RPMI7951 (cell line): ENCODE measurements around the gene POLR2H. TPM values are rescaled to one million over a fixed set of nuclear protein-coding genes. Genes with fewer than 3 reads are reported as not detected.

Source experiments
- DNase-seq: peaks from one replicate; pipeline ENCODE4 v3.0.0-alpha.2; 2012; ENCODE audit warnings: low read depth
- total RNA-seq: library from RNA; depleted of rRNA; stranded (reverse); fragments of >200 nt; shearing (Covaris generic); gene quantifications from 2 replicates; pipeline ENCODE4 v1.2.3, GENCODE V29; 2014; rRNA removed

Gene POLR2H
- total RNA-seq = 146 and 181 TPM in 2 replicates

- DNase-seq = peak; percentile 64
Measured at GRCh38 chr3:184361532-184361931, at the start of gene POLR2H, which contains the start of gene CLCN2. Gene POLR2H (plus strand): TSS chr3:184361710. CDS start chr3:184363493, 1,783 bp downstream. Gene CLCN2 (minus strand): TSS chr3:184361605. CDS start chr3:184361479, 126 bp downstream.

- DNase-seq = peak; percentile 93
Measured at GRCh38 chr3:184314363-184314699, 47.2 kb upstream of the POLR2H start, which contains the start of gene EIF4G1. Gene EIF4G1 (plus strand): TSS chr3:184314606. CDS start chr3:184315797, 1,191 bp downstream.

GRCh38 chr3:184314700-184315542 lies 46.6 kb upstream of the POLR2H start:
- DNase-seq = peak; percentile 77

- DNase-seq = no peak
Measured at GRCh38 chr3:184315543-184315867, 46.0 kb upstream of the POLR2H start.

GRCh38 chr3:184315871-184316661 lies 45.4 kb upstream of the POLR2H start:
- peak; percentile 28 for DNase-seq

- no peak for DNase-seq
Measured at GRCh38 chr3:184316792-184317191, 44.7 kb upstream of the POLR2H start.

- DNase-seq = no peak
Measured at GRCh38 chr3:184317201-184317600, 44.3 kb upstream of the POLR2H start.

GRCh38 chr3:184320104-184320445 lies 41.4 kb upstream of the POLR2H start:
- peak; percentile 97 for DNase-seq

- DNase-seq = no peak
Measured at GRCh38 chr3:184321666-184322065, 39.8 kb upstream of the POLR2H start.

- no peak for DNase-seq
Measured at GRCh38 chr3:184322731-184323487, 38.6 kb upstream of the POLR2H start.

GRCh38 chr3:184323696-184324095 lies 37.8 kb upstream of the POLR2H start:
- DNase-seq = no peak

- DNase-seq = no peak
Measured at GRCh38 chr3:184325269-184325668, 36.2 kb upstream of the POLR2H start.

- no peak for DNase-seq
Measured at GRCh38 chr3:184325715-184326369, 35.7 kb upstream of the POLR2H start.

- no peak for DNase-seq
Measured at GRCh38 chr3:184327171-184327570, 34.3 kb upstream of the POLR2H start.

- no peak for DNase-seq
Measured at GRCh38 chr3:184328516-184328915, 33.0 kb upstream of the POLR2H start.

GRCh38 chr3:184332370-184333090 lies 29.0 kb upstream of the POLR2H start:
- DNase-seq = peak; percentile 81

- no peak for DNase-seq
Measured at GRCh38 chr3:184333190-184333589, 28.3 kb upstream of the POLR2H start.

GRCh38 chr3:184333700-184334099 lies 27.8 kb upstream of the POLR2H start:
- DNase-seq = no peak

- peak; percentile 86 for DNase-seq
Measured at GRCh38 chr3:184334470-184335158, 26.9 kb upstream of the POLR2H start.

- no peak for DNase-seq
Measured at GRCh38 chr3:184335291-184335660, 26.2 kb upstream of the POLR2H start.
